ENCODE measurements around the gene LONRF2.
"Not testable (repeated sequence)": the region's sequence is repeated elsewhere in the genome, so short reads cannot be mapped to it uniquely, and the experiment has no call there.

Gene LONRF2

DNA sequence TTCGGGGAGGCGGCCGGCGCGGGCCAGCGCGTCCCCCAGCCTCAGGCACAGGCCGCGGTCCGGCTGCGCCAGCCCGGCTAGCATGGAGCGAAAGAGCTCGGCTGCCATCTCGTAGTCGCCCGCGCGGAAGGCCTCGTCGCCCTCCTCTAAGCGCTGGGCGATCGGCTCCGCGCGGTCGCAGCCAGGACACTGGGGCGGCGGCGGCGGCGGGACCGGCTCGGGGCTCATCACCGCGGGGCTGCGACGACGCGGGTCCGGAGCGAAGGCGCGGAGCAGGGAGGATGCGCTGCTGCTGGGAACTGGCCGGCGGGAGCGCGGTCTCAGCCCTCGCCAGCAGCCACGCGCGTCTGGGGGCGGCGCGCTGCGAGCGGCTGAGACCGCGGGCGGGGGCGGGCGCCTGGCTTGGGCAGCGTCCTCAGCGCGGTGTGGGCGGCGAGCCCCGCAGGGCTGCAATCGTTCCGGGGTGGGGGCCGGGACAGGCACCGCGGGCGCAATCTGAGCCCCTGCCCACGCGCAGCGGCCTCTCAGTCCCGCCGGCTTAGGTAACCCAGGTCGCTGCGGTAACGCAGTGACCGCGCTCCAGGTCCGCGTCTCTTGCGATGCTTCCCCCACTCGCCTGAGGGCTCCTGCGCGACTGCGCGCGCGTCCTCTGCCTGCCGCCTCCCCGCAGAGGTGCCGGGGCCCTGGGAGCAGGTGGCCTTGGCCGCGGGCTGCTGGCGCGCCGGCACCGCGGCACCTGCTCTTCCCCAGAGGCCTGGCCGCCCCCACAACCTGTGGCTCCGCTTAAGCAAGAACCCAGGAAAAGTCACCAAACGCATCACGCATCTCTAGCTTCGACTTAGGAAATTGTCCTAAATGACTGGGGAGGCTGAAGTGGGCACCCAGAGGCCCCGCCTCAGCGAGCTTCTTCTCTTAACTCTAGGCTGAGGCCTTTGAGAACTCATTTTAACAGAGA is at the start of gene LONRF2:
Gene LONRF2 (minus strand): TSS at position 636 of the 955 bp plus-strand sequence. CDS start 408 bp downstream, at position 228.
- DNase-seq = no peak

DNA sequence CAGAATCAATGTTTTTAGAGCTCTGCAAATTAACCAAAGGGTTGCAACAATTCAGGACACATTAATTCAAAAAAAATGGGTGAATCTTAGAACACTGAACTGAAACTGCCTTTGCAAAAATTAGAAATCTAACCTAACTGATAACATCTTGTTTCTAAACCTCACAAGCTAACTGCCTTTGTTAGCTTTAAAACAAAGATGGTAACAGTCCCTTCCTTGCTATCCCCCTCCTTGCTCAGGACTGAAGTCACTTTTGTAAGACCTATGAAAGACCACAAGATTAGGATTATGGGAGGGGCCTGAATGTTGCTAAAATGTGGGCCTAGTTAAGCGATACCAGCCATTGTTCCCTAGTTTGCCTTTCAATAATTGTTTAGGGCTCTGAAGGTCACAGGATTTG is 44.9 kb upstream of the LONRF2 start:
- no peak for DNase-seq

DNA sequence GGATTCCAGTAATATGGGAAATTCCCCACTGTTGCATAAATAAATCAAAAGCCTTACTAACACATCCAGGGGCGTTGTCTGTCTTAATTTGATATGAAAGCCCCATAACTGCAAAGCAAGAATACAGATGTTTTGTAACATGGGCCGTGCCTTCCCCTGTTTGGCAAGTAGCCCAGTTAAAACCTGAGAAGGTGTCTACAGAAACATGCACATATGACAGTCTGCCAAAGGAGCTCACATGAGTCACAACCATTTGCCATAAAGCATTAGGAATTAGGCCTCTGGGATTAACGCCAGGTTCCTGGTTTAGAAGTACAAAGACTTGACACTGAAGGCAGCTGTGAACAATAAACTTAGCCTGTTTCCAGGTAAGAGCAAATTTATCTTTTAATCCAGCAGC is 43.1 kb upstream of the LONRF2 start:
- DNase-seq = no peak

DNA sequence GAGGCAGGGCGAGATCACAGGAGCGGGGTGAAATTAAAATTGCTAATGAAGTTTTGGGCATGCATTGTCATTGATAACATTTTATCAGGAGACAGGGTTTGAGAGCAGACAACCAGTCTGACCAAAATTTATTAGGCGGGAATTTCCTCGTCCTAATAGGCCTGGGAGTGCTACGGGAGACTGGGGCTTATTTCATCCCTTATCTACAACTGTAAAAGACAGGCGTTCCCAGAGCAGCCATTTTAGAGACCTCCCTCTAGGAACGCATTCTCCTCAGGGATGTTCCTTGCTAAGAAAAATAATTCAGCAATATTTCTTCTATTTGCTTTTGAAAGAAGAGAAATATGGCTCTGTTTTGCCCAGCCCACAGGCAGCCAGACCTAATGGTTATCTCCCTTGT is 40.0 kb upstream of the LONRF2 start:
- DNase-seq = not testable (repeated sequence)

DNA sequence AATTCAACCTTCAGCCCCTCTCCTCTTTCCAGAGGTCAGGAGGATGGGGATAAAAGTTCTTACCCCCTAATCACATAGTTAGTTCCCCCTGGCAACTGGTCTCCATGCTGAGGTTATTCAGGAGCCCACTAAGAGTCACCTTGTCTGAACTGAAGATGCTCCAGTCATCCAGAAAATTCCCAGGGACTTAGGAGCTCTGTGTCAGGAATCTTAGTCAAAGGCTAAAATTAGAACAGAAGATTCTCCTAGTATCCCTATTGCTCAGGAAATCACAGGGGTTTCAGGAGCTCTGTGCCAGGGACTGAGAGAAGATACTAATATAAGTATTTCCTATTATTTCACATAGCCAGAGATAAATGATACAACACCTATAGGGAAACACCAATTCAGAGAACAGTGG is 37.3 kb upstream of the LONRF2 start:
- DNase-seq = no peak

DNA sequence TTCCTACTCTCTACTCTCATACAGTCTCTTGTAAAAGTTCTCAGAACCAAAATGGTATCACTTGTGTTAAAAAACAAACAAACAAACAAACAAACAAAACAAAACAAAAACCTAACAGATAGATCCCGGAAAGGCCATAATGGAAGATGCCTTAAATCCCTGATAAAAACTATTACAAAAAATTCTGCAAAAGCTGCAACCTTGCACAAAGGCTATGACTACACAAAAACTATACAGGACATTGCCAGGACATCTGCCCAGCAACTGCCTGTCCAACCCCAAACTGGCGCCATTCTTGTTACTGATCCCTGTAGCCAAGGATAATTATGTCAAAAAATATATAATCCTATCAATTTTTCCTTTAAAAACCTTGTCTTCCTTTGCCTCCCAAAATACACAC is 36.3 kb upstream of the LONRF2 start:
- DNase-seq = no peak

DNA sequence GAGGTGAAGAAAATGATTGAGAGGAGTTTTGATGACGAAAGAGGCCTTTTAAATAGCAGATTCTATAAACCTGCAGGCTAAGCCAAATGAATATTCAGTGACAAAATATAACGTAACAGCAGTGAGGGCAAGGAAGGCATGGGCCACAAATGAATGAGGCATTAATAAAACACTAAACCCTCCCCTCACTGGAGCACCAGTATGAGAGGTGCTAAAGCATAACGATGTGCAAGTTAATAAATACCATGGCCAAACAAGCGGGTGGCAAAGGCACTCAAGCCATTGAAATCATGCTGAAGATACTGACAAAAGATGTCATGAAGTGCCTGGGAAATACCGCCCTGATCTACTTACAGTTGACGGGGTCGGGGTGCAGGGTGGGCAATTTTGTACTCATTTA is 30.2 kb upstream of the LONRF2 start:
- DNase-seq = no peak

DNA sequence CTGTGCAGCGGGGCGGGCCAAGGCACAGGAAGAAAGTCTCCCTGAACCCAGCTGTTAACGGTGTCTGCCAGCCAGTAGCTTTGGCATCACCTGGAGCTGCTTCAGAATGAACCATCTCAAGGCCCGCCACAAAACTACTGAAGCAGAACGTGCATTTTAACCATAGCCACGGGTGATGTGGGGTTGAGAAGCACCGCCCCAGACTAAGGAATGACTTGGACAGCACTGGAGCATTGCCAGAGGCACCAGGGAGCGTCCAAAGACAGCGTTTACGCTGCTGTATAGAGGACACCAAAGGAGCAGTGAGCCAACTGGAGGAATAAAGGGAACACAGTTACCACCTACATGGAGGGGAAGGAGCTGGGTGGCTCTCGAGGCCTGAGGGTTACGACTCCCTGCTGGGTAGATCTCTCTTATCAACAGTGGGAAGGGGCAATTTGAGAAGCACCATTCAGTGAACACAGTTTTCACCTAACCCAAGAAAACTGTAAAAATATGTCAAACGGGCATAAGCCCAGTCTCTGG is 28.4 kb upstream of the LONRF2 start:
- no peak for DNase-seq

DNA sequence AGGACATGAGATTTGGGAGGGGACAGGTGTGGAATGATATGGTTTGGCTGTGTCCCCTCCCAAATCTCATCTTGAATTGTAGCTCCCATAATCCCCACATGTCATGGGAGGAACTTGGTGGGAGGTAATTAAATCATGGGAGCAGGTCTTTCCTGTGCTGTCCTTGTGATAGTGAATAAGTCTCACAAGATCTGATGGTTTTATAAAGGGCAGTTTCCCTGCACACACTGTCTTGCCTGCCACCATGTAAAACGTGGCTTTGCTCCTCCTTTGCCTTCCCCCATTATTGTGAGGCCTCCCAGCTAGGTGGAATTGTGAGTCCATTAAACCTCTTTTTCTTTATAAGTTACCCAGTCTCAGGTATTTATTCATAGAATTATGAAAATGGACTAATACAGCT is 22.8 kb upstream of the LONRF2 start:
- DNase-seq = not testable (repeated sequence)

DNA sequence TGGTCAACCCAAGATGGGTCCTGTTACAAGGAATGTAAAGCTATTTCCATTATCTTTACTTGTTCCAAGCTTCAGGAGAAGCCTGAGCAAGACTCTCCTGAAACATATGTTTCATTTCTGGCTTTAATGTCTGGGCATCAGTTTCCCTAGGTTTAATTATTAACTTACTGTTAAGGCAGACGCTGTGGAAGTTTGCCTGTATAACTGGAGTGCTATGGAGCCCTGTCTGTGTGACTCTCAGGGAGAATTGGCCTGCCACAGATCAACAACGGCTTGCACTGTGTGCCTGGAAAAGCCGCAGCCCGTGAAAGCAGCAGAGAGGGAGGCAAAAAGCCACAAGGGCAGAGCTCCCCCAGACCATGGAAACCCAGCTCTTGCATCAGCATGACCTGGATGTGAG is 22.1 kb upstream of the LONRF2 start:
- DNase-seq = no peak

DNA sequence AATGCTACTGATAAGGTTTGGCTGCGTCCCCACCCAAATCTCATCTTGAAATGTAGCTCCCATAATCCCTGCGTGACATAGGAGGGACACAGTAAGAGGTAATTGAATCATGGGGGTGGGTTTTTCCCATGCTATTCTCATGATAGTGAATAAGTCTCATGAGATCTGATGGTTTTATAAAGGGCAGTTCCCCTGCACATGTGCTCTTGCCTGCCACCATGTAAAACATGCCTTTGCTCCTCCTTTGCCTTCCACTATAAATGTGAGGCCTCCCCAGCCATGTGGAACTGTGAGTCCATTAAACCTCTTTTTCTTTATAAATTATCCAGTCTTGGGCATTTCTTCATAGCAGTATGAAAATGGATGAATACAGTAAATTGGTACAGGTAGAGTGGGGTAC is 20.2 kb upstream of the LONRF2 start:
- not testable (repeated sequence) for DNase-seq

DNA sequence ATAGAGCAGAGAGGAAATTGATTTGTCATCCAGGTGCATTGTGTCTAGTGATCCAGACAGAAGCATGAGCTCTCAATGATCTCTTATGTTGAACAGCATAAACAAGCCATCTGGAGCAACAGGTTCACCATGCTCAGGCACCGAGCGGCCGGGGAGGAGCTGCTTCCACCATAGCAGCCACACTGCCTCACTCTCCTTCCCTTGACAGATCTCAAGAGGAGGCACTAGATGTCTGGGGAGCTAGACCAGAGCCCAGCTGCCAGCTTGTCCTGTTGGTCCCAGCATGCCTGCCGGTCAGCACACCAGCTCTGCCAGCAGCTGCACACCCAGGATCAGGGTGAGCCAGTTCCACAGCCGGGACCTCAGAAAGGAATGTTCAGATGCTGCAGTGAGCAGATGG is 17.5 kb upstream of the LONRF2 start:
- no peak for DNase-seq

DNA sequence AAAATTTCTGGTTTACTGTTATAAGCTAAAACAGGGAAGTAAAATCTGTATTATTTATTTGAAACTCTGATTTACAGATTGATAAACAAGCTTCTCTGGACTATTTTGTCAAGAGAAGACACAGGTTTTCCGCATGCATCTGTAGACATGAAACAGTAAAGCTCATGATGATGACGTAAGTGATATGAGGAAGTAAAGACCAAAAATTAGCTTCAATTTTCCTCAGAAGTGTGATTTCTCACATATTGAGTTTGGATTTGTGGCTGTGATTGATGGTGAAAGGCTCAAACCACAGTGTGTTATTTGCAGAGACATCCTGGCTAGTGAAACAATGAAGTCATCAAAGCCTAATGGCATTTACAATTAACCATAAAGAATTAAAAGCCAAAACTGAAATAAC is 12.6 kb upstream of the LONRF2 start:
- no peak for DNase-seq

DNA sequence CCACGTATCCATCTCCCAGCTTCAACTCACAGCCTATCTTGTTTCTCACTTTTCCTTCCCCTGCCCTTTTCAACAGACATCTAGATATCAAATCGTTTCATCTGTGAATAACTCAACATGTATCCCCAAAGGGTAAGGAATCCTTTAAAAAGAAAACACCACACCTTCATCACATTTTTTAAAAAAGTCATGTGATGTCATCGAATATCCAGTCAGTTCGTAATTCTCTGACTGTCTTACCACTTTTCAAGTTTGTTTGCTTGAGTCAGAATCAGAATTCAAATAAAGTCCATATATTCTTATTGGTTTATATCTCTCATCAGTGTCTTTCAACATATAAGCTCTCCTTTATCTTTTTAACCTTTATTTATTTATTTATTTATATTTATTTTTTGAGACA is 5.4 kb upstream of the LONRF2 start:
- no peak for DNase-seq

DNA sequence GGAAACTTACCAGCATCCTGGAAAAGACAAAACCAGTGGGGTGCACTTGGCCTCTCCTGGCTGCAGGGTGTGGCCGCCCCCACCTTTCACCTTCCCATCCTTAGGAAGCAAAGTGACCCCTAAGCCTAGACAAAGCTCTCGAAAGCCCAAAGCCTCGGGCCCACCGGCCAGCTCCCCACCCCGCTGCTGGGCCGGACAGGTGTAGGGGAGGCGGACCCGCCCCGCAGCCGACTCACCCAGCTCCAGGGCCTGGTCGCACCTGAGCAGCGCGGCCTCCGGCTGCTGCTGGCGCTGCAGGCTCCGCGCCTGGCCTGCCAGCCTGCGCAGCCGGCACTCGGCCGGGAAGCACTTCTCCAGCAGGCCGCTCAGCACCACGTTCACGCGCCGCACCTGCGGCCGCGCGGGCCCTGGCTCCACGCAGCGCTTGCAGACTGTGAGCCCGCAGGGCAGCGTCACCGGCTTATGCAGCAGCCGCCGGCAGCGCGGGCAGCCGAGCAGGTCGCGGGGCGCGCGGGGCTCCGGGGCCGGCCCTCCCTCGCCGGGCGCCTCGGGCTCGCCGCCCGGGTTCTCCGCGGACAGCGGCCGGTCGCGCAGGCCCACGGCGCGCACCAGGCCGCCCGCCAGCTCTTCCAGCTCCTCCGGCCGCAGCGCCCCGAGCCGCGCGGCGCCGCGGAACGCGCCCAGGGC is 979 bp downstream of the LONRF2 start:
- DNase-seq = no peak

DNA sequence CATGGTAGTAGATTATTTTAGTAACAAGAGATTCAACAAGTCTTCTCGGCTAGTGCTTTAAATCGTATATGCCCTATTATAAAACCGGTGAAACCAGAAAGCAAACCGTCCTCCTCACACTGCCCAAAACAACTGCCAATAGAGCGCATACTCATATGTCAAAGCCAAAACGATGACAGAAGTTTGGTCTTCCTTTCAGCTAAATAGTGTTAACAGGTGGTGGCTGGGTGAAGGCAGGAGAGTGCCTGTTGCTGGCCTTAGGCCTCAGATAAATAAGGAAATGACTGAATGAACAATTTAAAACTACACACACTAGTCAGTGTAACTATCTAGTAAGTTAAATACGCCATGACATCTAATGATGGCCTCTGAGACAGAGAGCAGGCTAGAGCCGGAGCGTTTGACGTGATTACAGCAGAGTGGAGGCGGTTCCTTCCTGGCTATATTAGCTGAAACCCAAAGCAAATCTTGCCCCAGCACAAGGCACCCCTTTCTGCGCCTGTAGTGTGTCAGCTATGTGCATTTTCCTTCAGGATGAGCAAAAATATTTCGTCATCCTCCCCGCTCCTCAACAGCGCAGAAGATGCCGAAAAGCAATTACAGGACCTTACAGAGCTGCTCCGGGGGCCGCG is 1.6 kb downstream of the LONRF2 start:
- DNase-seq = no peak

DNA sequence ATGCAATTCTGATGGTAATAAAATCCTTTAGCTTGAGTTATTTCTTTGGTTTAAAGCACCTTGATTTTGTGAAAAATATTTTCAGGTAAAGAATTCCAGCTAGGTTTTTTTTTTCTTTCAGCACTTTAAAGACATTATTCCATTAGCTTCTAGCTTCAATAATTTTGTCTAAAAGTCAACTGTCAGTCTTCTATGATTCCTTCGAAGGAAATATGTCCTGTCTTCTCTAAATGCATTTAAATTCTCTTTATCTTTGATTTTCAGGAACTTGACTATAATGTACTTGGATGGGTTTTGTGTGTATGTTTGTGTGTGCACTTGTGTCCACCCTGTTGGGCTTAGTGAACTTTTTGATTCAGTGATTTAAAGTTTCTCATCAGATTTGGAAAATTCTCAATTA is 4.7 kb downstream of the LONRF2 start:
- DNase-seq = no peak

DNA sequence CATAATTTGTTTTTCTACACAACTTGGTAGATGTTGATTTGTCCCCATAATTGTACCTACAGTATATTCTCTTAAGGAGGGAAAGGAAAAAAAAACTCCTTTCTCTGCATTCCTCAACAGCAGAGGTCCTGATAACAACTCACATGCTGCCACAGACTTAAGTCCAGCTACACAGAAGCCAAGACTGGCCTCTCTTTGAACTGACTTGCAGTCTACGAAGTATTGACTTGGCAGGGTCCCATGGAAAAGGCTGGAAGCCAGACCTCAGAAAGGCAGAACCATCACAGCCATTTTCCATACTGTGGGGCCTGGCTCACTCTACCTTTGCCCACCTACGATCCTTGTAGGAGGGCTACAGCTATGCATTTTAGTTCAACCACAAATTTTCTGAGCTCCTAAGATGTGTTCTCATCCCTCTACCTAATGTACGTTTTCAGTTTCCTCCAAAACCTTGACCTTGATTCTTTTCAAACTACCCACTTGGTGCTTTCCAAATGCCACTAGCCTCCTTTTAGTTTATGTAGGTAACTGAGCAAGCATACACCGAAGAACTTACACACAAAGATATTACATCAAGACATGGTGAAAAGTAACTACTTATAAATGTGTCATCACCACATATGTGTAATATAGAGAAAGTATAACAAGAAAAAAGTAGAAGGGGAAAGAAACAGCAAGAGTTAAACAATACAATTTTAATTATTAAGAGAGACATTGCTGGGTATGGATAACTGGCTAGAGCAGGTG is 12.2 kb downstream of the LONRF2 start:
- DNase-seq = no peak

DNA sequence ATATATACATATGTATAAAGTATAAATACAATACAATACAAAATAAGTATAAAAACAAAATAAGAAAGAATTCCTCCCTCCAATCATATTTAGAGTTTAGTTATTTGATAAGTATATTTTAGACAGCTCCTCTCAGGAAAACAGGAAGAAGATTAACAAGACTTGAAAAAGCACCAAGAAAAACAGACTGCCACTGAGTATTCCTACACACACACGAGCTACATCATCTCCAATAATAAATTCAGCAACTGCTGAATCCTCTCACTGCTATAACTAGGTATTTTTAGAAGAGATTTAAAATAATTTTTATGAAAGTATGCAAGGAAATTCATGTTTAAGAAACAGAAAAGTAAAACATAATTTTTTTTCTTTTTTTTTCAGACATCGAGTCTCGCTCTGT is 13.0 kb downstream of the LONRF2 start:
- DNase-seq = no peak

DNA sequence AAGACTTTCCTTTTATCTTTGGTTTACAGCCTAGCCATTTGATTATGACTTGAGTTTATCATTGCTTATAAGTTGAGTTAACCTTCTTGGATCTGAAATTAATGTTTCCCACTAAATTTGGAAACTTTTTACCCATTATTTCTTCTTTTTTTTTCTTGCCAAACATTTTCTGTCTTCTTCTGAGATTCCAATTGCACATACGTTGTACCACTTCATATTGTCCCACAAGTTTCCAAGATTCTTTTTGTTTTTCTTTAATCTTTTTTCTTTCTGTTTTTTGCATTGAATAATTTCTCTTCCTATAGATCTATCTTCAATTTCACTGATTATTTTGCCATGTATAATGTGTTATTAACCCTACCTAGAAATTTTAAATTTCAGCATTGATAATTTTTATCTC is 18.6 kb downstream of the LONRF2 start:
- no peak for DNase-seq

DNA sequence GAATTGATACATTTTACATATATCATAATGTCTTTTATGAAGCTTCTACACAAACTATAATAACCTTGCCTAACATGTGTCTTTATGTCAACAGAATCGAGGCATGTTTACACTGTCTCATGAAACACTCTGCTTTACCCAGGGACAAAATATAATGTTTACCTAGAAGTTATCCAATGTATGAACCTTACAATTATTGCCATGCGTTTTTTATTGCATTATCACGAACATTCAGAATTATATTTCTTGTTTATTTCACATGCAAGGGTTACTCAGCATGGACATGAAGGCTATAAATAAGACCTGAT is 19.8 kb downstream of the LONRF2 start:
- no peak for DNase-seq

DNA sequence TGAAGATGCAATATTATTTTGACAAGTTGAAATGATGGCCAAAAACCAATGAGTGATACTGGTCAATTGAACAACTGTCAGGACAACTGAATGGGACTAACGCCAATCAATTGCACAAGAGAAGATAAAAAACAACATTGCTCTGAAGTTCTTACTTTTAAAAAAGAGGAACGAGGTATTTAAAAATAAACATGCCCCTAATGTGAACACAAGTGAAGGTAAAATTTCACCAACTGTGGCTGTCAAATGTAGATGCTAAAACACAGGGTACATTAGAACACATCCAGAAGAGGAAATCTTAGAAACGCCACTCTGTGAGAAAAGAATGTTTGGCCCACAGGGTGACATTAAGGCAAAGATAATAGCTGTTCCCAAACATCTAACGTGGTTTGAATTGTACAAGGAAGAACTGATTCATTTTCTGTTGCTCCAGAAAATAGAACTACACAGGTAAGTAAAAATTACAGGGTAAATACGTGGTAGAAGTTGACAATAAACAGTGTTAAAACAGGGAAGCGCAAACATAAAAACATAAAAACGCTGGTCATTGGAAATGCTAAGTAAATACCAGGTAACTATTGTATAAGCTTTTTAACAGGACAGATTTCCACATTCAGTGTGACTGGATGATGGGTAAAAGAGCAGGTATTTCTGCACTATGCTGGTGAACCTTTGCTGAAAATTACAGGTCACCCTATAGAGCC is 20.3 kb downstream of the LONRF2 start:
- DNase-seq = no peak

Measured in activated CD4-positive, alpha-beta T cell treated with anti-CD3 and anti-CD28 coated beads for 4 hours (primary cell).